ENCODE measurements around the gene RHOBTB1.
"Not testable (repeated sequence)": the region's sequence is repeated elsewhere in the genome, so short reads cannot be mapped to it uniquely, and the experiment has no call there.

The RHOBTB1 gene

GRCh38 chr10:60914690-60915141 lies 29.3 kb downstream of the RHOBTB1 start:
- peak; percentile 73 for FAIRE-seq
- TF ChIP-seq POLR2A (IDR thresholded peaks at IDR 0.05; ENCODE audit: low read depth, low read length), result no peak

GRCh38 chr10:60913657-60914056 lies 30.3 kb downstream of the RHOBTB1 start:
- DNase-seq (ENCODE audit: insufficient read length, low spot score) (no peak), FAIRE-seq (no peak)
- no peak for TF ChIP-seq POLR2A (IDR thresholded peaks at IDR 0.05; ENCODE audit: low read depth, low read length)

More at GRCh38 chr10:60914690-60915141, 29.3 kb downstream of the RHOBTB1 start:
- DNase-seq (ENCODE audit: insufficient read length, low spot score), result peak; percentile 29

- FAIRE-seq (no peak), DNase-seq (ENCODE audit: insufficient read length, low spot score) (no peak)
- TF ChIP-seq POLR2A (IDR thresholded peaks at IDR 0.05; ENCODE audit: low read depth, low read length), result no peak
These were observed 30.9 kb downstream of the RHOBTB1 start for GRCh38 chr10:60913071-60913470.

- no peak for DNase-seq (ENCODE audit: insufficient read length, low spot score)
- no peak for TF ChIP-seq POLR2A (IDR thresholded peaks at IDR 0.05; ENCODE audit: low read depth, low read length)
- no peak for FAIRE-seq
These were observed 32.3 kb downstream of the RHOBTB1 start for GRCh38 chr10:60911715-60912114.

- no peak for DNase-seq (ENCODE audit: insufficient read length, low spot score)
- TF ChIP-seq POLR2A (IDR thresholded peaks at IDR 0.05; ENCODE audit: low read depth, low read length), result no peak
- no peak for FAIRE-seq
These were observed 32.8 kb downstream of the RHOBTB1 start for GRCh38 chr10:60911216-60911615.

- DNase-seq (ENCODE audit: insufficient read length, low spot score), result no peak
- no peak for FAIRE-seq
- TF ChIP-seq POLR2A (IDR thresholded peaks at IDR 0.05; ENCODE audit: low read depth, low read length), result no peak
These were observed 33.4 kb downstream of the RHOBTB1 start for GRCh38 chr10:60910543-60910942.

GRCh38 chr10:60908896-60909295 lies 35.1 kb downstream of the RHOBTB1 start:
- no peak for FAIRE-seq
- DNase-seq (ENCODE audit: insufficient read length, low spot score), result no peak
- no peak for TF ChIP-seq POLR2A (IDR thresholded peaks at IDR 0.05; ENCODE audit: low read depth, low read length)

GRCh38 chr10:60908031-60908430 lies 36.0 kb downstream of the RHOBTB1 start:
- DNase-seq (ENCODE audit: insufficient read length, low spot score) (no peak), FAIRE-seq (no peak)
- TF ChIP-seq POLR2A (IDR thresholded peaks at IDR 0.05; ENCODE audit: low read depth, low read length), result no peak

GRCh38 chr10:60907236-60907635 lies 36.7 kb downstream of the RHOBTB1 start:
- TF ChIP-seq POLR2A (IDR thresholded peaks at IDR 0.05; ENCODE audit: low read depth, low read length), result no peak
- no peak for DNase-seq (ENCODE audit: insufficient read length, low spot score)
- FAIRE-seq, result no peak

- DNase-seq (ENCODE audit: insufficient read length, low spot score); FAIRE-seq: not testable (repeated sequence)
These were observed 37.2 kb downstream of the RHOBTB1 start for GRCh38 chr10:60906825-60907224.

- no peak for TF ChIP-seq POLR2A (IDR thresholded peaks at IDR 0.05; ENCODE audit: low read depth, low read length)
- FAIRE-seq (no peak), DNase-seq (ENCODE audit: insufficient read length, low spot score) (no peak)
These were observed 37.6 kb downstream of the RHOBTB1 start for GRCh38 chr10:60906411-60906810.

- FAIRE-seq (no peak), DNase-seq (ENCODE audit: insufficient read length, low spot score) (no peak)
- TF ChIP-seq POLR2A (IDR thresholded peaks at IDR 0.05; ENCODE audit: low read depth, low read length), result no peak
These were observed 38.4 kb downstream of the RHOBTB1 start for GRCh38 chr10:60905580-60905979.

- DNase-seq (ENCODE audit: insufficient read length, low spot score), result no peak
- FAIRE-seq, result no peak
- TF ChIP-seq POLR2A (IDR thresholded peaks at IDR 0.05; ENCODE audit: low read depth, low read length), result no peak
These were observed 40.9 kb downstream of the RHOBTB1 start for GRCh38 chr10:60903096-60903495.

- TF ChIP-seq POLR2A (IDR thresholded peaks at IDR 0.05; ENCODE audit: low read depth, low read length), result no peak
- FAIRE-seq (no peak), DNase-seq (ENCODE audit: insufficient read length, low spot score) (no peak)
These were observed 42.3 kb downstream of the RHOBTB1 start for GRCh38 chr10:60901561-60902235.

GRCh38 chr10:60899266-60899665 lies 44.7 kb downstream of the RHOBTB1 start:
- DNase-seq (ENCODE audit: insufficient read length, low spot score) (no peak), FAIRE-seq (no peak)
- no peak for TF ChIP-seq POLR2A (IDR thresholded peaks at IDR 0.05; ENCODE audit: low read depth, low read length)

Measured in H54 (cell line).